GM18498 (cell line): Measurements from ENCODE around the gene PAGE2.
"Not testable (repeated sequence)": the region's sequence is repeated elsewhere in the genome, so short reads cannot be mapped to it uniquely, and the experiment has no call there.

Source experiments
- ATAC-seq: cut with Tn5 transposase; IDR thresholded peaks from one replicate; pipeline ENCODE4 v1.9.1; 2021; ENCODE audit warnings: mild to moderate bottlenecking, moderate library complexity; ENCODE audit not compliant: unreplicated experiment

PAGE2 gene

DNA sequence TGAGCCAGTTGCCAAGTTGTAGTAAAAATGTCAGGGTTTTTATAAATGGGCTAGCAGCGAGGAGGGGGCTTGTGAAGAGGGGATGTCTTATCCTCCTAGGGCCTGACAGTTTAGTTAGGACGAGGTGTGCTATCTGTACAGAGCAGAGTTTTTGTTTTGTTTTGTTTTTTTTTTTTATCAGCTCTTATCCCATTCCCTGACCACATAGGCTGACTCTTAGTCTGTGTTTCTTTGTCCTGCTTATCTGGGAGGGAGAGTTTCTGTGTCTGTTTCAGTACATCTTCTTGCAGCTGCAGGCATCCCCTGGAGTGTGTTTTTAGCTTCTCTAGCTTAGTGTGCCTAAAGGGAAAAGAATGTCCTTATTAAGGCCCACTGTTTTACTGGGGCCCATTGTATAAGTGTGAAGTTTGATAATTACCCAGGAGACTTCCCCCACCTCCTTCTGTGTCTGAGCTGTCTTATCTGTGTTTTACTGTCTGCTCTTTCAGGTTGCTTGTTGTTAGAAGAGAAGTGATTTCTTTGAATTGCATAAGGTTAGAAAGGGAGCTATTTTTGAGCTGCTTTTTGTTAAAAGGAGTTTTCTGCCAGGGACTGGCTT, 32.0 kb downstream of the PAGE2 start:
- no peak for ATAC-seq

DNA sequence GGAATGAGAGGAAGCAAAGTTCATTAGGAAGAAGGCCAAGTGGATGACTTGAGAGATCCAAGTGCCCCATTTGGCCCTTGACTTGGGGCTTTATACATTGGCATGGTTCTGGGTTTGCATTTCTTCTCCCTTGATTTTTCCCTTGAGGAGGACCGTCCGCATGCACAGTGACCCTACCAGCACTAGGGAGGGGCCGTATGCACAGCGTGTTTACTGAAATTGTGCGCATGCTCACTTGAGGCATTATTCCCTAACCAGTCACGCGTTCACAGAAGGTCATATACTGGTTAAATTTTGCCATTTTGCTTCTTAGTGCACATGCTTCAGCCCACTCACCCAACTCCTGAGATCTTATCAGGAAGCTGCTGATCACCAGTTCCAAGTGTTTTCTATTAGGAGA, 35.1 kb downstream of the PAGE2 start:
- ATAC-seq = no peak

DNA sequence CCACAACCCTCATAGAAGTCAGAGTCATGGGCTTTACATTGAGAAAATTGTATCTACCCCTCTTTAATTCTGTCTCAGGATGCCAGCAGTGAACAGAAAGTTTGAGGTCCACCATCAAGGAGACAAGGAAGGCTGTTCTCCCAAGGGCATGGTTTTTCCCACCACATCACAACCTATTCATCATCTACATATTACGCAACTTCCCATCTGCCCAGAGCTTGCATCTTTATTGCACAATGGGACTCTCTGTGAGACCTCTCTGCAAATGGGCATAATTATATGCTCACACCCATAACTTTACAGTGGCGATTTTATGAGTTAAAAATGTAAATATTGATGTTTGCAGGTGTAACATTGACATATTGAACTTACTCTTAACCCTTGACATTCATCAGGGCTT, 38.9 kb downstream of the PAGE2 start:
- no peak for ATAC-seq

DNA sequence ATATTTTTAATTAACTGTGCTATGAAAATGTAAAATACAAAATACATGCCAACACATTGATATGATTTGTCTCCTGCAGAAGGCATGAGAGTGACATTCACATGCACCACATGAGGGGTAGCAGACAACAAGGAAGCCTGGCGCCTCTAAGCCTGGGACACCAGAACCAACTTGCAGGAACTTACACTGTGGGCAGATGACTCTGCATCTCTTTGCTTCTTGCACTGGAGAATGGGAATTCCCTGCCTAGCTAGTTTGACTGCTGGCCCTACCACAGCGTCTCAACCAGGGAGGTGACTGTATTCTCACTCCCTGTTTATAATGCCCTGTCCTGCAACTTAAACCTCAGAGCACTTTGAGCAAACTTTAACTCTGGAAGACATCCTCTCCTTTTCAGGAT, 40.5 kb downstream of the PAGE2 start:
- no peak for ATAC-seq

DNA sequence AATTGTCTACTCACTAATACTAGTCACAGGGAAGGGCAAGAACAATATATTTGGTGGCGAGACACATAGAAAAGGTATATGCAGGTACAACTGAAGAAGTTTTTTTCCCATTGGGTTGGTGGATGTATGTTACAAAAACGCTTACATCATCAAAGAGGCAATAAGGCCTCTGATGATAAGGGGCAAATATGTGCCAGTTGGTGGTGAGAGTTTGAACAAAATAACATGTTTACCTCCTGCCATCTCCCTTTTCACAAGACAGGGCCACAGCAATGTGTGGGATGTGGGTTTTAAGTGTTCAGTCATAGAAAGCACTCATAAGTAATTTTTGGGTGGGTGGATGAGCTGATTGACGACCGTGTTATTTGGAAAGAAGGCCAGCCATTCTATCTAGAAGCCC, 41.7 kb downstream of the PAGE2 start:
- ATAC-seq = no peak

DNA sequence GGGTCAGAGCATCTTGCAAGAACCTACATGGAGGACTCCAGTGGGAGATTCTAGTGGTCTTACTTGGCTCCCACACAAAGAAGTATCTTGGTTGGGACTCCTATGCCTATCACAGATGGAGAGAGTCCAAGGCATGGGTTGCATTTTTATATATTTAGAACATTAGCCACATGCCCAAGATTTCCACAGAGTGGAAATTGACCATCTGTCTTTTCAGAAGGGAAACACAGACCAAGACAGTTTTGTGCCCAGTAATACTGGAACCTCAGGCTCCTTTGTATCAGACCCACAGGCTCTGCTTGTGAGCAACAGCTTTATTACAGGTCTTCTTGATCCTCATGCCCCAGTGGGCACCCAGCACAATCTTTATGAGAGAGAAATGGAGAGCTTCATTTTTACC, 43.6 kb downstream of the PAGE2 start:
- ATAC-seq = no peak

DNA sequence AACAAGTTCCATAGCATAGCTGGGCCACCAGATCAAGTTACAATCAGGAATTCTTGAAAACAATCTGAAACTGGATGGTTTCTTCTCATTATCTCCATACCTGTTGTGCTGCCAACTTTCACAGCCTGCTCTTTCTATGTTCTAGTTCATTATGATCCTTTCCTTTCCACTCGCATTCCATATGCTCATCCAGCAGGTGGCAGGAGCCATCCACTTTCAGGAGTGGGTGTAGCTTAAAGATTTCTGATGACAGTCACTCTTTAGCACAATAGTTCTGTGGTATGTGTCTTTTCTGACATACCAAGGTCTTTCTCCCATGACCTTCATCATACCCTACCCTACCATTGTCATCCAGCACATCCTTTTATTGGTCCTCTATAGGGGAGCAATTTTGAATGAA, 46.4 kb downstream of the PAGE2 start:
- no peak for ATAC-seq

DNA sequence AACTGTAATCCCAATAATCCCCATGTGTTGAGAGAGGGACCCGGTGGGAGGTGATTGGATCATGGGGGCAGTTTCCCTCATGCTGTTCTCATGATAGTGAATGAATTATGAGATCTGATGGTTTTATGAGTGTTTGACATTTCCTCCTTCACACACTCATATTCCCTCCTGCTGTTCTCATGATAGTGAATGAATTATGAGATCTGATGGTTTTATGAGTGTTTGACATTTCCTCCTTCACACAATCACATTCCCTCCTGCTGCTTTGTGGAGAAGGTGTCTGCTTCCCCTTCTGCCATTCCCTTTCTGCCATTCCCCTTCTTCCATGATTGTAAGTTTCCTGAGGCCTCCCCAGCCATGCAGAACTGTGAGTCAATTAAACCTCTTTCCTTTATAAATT, 52.0 kb downstream of the PAGE2 start:
- ATAC-seq = not testable (repeated sequence)
